HEK293 (cell line): Measurements from ENCODE around the gene AP1S1.

Source experiments
- BCL11A ChIP-seq: fragments of 450-650 bp; formaldehyde crosslinking; IDR thresholded peaks from 2 replicates; pipeline ENCODE4 v1.5.1; 2016; ENCODE audit warnings: low read depth, missing biosample characterization, missing genetic modification characterization
- BCL11B ChIP-seq: fragments of 450-650 bp; formaldehyde crosslinking; IDR thresholded peaks from 2 replicates; pipeline ENCODE4 v1.5.1; 2016; ENCODE audit warnings: low read depth, missing biosample characterization, missing genetic modification characterization
- BCL6B ChIP-seq: fragments of 450-650 bp; formaldehyde crosslinking; IDR thresholded peaks from 2 replicates; pipeline ENCODE4 v1.5.1; 2017; ENCODE audit warnings: missing biosample characterization, missing genetic modification characterization
- GFI1B ChIP-seq: fragments of 450-650 bp; formaldehyde crosslinking; IDR thresholded peaks from 2 replicates; pipeline ENCODE4 v1.5.1; 2016; ENCODE audit warnings: missing biosample characterization, missing genetic modification characterization
- KLF16 ChIP-seq: fragments of 450-650 bp; formaldehyde crosslinking; IDR thresholded peaks from 2 replicates; pipeline ENCODE4 v1.5.1; 2017; ENCODE audit warnings: missing biosample characterization, missing genetic modification characterization
- KLF17 ChIP-seq: fragments of 450-650 bp; formaldehyde crosslinking; IDR thresholded peaks from 2 replicates; pipeline ENCODE4 v1.5.1; 2016; ENCODE audit warnings: missing biosample characterization, missing genetic modification characterization
- KLF8 ChIP-seq: fragments of 450-650 bp; formaldehyde crosslinking; IDR thresholded peaks from 2 replicates; pipeline ENCODE4 v1.5.1; 2016; ENCODE audit warnings: missing biosample characterization, missing genetic modification characterization
- PRDM1 ChIP-seq: fragments of 450-650 bp; formaldehyde crosslinking; IDR thresholded peaks from 2 replicates; pipeline ENCODE4; 2016; ENCODE audit warnings: missing biosample characterization, missing genetic modification characterization
- PRDM4 ChIP-seq: fragments of 450-650 bp; formaldehyde crosslinking; IDR thresholded peaks from 2 replicates; pipeline ENCODE4 v1.5.1; 2017; ENCODE audit warnings: missing biosample characterization, missing genetic modification characterization
- RBAK ChIP-seq: fragments of 450-650 bp; formaldehyde crosslinking; IDR thresholded peaks from 2 replicates; pipeline ENCODE4 v1.5.1; 2016; ENCODE audit warnings: missing biosample characterization, missing genetic modification characterization
- SALL2 ChIP-seq: fragments of 450-650 bp; formaldehyde crosslinking; IDR thresholded peaks from 2 replicates; pipeline ENCODE4 v1.5.0; 2017; ENCODE audit warnings: missing biosample characterization, mild to moderate bottlenecking, missing genetic modification characterization, borderline replicate concordance
- SCRT2 ChIP-seq: fragments of 450-650 bp; formaldehyde crosslinking; IDR thresholded peaks from 2 replicates; pipeline ENCODE4 v1.5.1; 2016; ENCODE audit warnings: missing biosample characterization, missing genetic modification characterization
- YY1 ChIP-seq: fragments of 450-650 bp; formaldehyde crosslinking; IDR thresholded peaks from 2 replicates; pipeline ENCODE4 v1.5.1; 2018; ENCODE audit warnings: missing biosample characterization, missing genetic modification characterization
- ZBTB17 ChIP-seq: fragments of 450-650 bp; formaldehyde crosslinking; IDR thresholded peaks from 2 replicates; pipeline ENCODE4 v1.5.1; 2016; ENCODE audit warnings: missing biosample characterization, missing genetic modification characterization
- ZFHX2 ChIP-seq: fragments of 450-650 bp; formaldehyde crosslinking; conservative IDR thresholded peaks from 2 replicates; pipeline ENCODE4 v1.5.1; 2016; ENCODE audit warnings: missing biosample characterization, missing genetic modification characterization
- ZNF155 ChIP-seq: fragments of 450-650 bp; formaldehyde crosslinking; IDR thresholded peaks from 2 replicates; pipeline ENCODE4 v1.5.1; 2016; ENCODE audit warnings: missing biosample characterization, missing genetic modification characterization
- ZNF211 ChIP-seq: fragments of 450-650 bp; formaldehyde crosslinking; IDR thresholded peaks from 2 replicates; pipeline ENCODE4 v1.5.1; 2016; ENCODE audit warnings: low read depth, missing biosample characterization, missing genetic modification characterization
- ZNF433 ChIP-seq: fragments of 450-650 bp; formaldehyde crosslinking; IDR thresholded peaks from 2 replicates; pipeline ENCODE4 v1.5.1; 2016; ENCODE audit warnings: missing biosample characterization, missing genetic modification characterization, low read depth
- ZNF488 ChIP-seq: fragments of 450-650 bp; formaldehyde crosslinking; IDR thresholded peaks from 2 replicates; pipeline ENCODE4 v1.5.1; 2016; ENCODE audit warnings: missing biosample characterization, missing genetic modification characterization
- ZNF548 ChIP-seq: fragments of 450-650 bp; formaldehyde crosslinking; IDR thresholded peaks from 2 replicates; pipeline ENCODE4 v1.5.1; 2016; ENCODE audit warnings: missing biosample characterization, missing genetic modification characterization
- ZNF629 ChIP-seq: fragments of 450-650 bp; formaldehyde crosslinking; IDR thresholded peaks from 2 replicates; pipeline ENCODE4 v1.5.1; 2017; ENCODE audit warnings: missing biosample characterization, missing genetic modification characterization
- ZNF791 ChIP-seq: fragments of 450-650 bp; formaldehyde crosslinking; IDR thresholded peaks from 2 replicates; pipeline ENCODE4 v1.5.1; 2016; ENCODE audit warnings: missing biosample characterization, missing genetic modification characterization
- ZNF792 ChIP-seq: fragments of 450-650 bp; formaldehyde crosslinking; IDR thresholded peaks from 2 replicates; pipeline ENCODE4 v1.5.1; 2016; ENCODE audit warnings: missing biosample characterization, missing genetic modification characterization
- ZNF830 ChIP-seq: fragments of 450-650 bp; IDR thresholded peaks from 2 replicates; pipeline ENCODE4 v1.5.0; 2018; ENCODE audit warnings: missing biosample characterization, missing genetic modification characterization, low read depth, mild to moderate bottlenecking, moderate library complexity
- TF ChIP-seq, protein P1 (sequence below): fragments of 450-650 bp; formaldehyde crosslinking; IDR thresholded peaks from 2 replicates; pipeline ENCODE4 v1.5.1; 2016; ENCODE audit warnings: missing biosample characterization, missing genetic modification characterization
- TF ChIP-seq, protein P2 (sequence below): fragments of 450-650 bp; formaldehyde crosslinking; IDR thresholded peaks from 2 replicates; pipeline ENCODE4 v1.5.1; 2016; ENCODE audit warnings: missing biosample characterization, missing genetic modification characterization
- TF ChIP-seq, protein P3 (sequence below): fragments of 450-650 bp; formaldehyde crosslinking; IDR thresholded peaks from 2 replicates; pipeline ENCODE4 v1.5.1; 2016; ENCODE audit warnings: missing biosample characterization, missing genetic modification characterization

Gene AP1S1

GRCh38 chr7:101169110-101169837 lies 15.0 kb downstream of the AP1S1 start (continued):
- TF ChIP-seq, protein P1, sequence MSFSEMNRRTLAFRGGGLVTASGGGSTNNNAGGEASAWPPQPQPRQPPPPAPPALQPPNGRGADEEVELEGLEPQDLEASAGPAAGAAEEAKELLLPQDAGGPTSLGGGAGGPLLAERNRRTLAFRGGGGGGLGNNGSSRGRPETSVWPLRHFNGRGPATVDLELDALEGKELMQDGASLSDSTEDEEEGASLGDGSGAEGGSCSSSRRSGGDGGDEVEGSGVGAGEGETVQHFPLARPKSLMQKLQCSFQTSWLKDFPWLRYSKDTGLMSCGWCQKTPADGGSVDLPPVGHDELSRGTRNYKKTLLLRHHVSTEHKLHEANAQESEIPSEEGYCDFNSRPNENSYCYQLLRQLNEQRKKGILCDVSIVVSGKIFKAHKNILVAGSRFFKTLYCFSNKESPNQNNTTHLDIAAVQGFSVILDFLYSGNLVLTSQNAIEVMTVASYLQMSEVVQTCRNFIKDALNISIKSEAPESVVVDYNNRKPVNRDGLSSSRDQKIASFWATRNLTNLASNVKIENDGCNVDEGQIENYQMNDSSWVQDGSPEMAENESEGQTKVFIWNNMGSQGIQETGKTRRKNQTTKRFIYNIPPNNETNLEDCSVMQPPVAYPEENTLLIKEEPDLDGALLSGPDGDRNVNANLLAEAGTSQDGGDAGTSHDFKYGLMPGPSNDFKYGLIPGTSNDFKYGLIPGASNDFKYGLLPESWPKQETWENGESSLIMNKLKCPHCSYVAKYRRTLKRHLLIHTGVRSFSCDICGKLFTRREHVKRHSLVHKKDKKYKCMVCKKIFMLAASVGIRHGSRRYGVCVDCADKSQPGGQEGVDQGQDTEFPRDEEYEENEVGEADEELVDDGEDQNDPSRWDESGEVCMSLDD (tag by site-specific recombination): peak; percentile 65
- TF ChIP-seq BCL11B (0 out of 2 replicates have a peak, but pooled peaks have one; percentile 18), ZNF548 (tag by site-specific recombination) (no peak), ZBTB17 (peak; percentile 62), PRDM1 (peak; percentile 78), BCL11A (tag by site-specific recombination) (0 out of 2 replicates have a peak, but pooled peaks have one; percentile 53), ZNF629 (peak; percentile 44), BCL6B (no peak), YY1 (tag by site-specific recombination) (no peak), ZNF155 (tag by site-specific recombination) (peak; percentile 72; the same call in 1 of the 2 replicates), GFI1B (tag by site-specific recombination) (peak; percentile 12; the same call in 1 of the 2 replicates), SALL2 (tag by site-specific recombination) (0 out of 2 replicates have a peak, but pooled peaks have one; percentile 10), ZNF830 (no peak), PRDM4 (tag by site-specific recombination) (peak; percentile 14; the same call in 1 of the 2 replicates), ZNF211 (tag by site-specific recombination) (no peak), RBAK (peak; percentile 47; the same call in 1 of the 2 replicates), ZFHX2 (tag by site-specific recombination) (peak; percentile 91), ZNF433 (tag by site-specific recombination) (no peak), ZNF792 (tag by site-specific recombination) (no peak), KLF16 (tag by site-specific recombination) (no peak; the same call in 1 of the 2 replicates), ZNF488 (tag by site-specific recombination) (0 out of 2 replicates have a peak, but pooled peaks have one; percentile 54), KLF8 (peak; percentile 91), SCRT2 (0 out of 2 replicates have a peak, but pooled peaks have one; percentile 33), KLF17 (peak; percentile 51), ZNF791 (tag by site-specific recombination) (no peak)
- TF ChIP-seq, protein P2, sequence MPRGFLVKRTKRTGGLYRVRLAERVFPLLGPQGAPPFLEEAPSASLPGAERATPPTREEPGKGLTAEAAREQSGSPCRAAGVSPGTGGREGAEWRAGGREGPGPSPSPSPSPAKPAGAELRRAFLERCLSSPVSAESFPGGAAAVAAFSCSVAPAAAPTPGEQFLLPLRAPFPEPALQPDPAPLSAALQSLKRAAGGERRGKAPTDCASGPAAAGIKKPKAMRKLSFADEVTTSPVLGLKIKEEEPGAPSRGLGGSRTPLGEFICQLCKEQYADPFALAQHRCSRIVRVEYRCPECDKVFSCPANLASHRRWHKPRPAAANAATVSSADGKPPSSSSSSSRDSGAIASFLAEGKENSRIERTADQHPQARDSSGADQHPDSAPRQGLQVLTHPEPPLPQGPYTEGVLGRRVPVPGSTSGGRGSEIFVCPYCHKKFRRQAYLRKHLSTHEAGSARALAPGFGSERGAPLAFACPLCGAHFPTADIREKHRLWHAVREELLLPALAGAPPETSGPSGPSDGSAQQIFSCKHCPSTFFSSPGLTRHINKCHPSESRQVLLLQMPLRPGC (tag by site-specific recombination): peak; percentile 72
- TF ChIP-seq, protein P3, sequence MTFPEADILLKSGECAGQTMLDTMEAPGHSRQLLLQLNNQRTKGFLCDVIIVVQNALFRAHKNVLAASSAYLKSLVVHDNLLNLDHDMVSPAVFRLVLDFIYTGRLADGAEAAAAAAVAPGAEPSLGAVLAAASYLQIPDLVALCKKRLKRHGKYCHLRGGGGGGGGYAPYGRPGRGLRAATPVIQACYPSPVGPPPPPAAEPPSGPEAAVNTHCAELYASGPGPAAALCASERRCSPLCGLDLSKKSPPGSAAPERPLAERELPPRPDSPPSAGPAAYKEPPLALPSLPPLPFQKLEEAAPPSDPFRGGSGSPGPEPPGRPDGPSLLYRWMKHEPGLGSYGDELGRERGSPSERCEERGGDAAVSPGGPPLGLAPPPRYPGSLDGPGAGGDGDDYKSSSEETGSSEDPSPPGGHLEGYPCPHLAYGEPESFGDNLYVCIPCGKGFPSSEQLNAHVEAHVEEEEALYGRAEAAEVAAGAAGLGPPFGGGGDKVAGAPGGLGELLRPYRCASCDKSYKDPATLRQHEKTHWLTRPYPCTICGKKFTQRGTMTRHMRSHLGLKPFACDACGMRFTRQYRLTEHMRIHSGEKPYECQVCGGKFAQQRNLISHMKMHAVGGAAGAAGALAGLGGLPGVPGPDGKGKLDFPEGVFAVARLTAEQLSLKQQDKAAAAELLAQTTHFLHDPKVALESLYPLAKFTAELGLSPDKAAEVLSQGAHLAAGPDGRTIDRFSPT (tag by site-specific recombination): peak; percentile 83
